Activated T-cell treated with anti-CD3 and anti-CD28 coated beads, Interleukin-2, amount 50 U/mL, for 24 hours (primary cell): ENCODE results near the gene CHN2.
A peak's percentile ranks its signal among the peaks of the same experiment; 100 is the strongest.
"Not testable (repeated sequence)": the region's sequence is repeated elsewhere in the genome, so short reads cannot be mapped to it uniquely, and the experiment has no call there.

Source experiments
- DNase-seq: peaks from one replicate; pipeline ENCODE4 v3.0.0-alpha.2; 2020
- H3K27ac Mint-ChIP-seq: 2 replicates; pipeline ENCODE4 v1.8.0; 2020; ENCODE audit warnings: mild to moderate bottlenecking, mixed read lengths
- H3K27me3 Mint-ChIP-seq: 2 replicates; pipeline ENCODE4 v1.8.0; 2020; ENCODE audit warnings: mixed read lengths
- H3K36me3 Mint-ChIP-seq: 2 replicates; pipeline ENCODE4 v1.8.0; 2020; ENCODE audit warnings: low read depth, mixed read lengths
- H3K4me1 Mint-ChIP-seq: 2 replicates; pipeline ENCODE4 v1.8.0; 2020; ENCODE audit warnings: low read depth, mixed read lengths
- H3K4me3 Mint-ChIP-seq: 2 replicates; pipeline ENCODE4 v1.8.0; 2020; ENCODE audit warnings: mild to moderate bottlenecking, moderate library complexity, mixed read lengths
- H3K9me3 Mint-ChIP-seq: 2 replicates; pipeline ENCODE4 v1.8.0; 2020; ENCODE audit warnings: mixed read lengths

The CHN2 gene

GRCh38 chr7:29196971-29197595 is 2.5 kb downstream of the CHN2 start:
- H3K27me3 Mint-ChIP-seq = peaks cover 76% of the 10 kb centered on the region
- H3K36me3 Mint-ChIP-seq = no peaks in the 10 kb centered on the region
- H3K4me1 Mint-ChIP-seq = peaks cover 20% of the 10 kb centered on the region
- no peak overlapping the region for H3K4me3 Mint-ChIP-seq
- H3K9me3 Mint-ChIP-seq = no peaks in the 10 kb centered on the region
- no peak overlapping the region for H3K27ac Mint-ChIP-seq
- no peak for DNase-seq

GRCh38 chr7:29197916-29198315 is 3.3 kb downstream of the CHN2 start:
- H3K4me3 Mint-ChIP-seq = no peak overlapping the region
- DNase-seq = no peak
- no peak overlapping the region for H3K27ac Mint-ChIP-seq
- no peaks in the 10 kb centered on the region for H3K36me3 Mint-ChIP-seq
- H3K4me1 Mint-ChIP-seq = peaks cover 20% of the 10 kb centered on the region
- peaks cover 68% of the 10 kb centered on the region for H3K27me3 Mint-ChIP-seq
- no peaks in the 10 kb centered on the region for H3K9me3 Mint-ChIP-seq

- Mint-ChIP-seq H3K36me3 (no peaks in the 10 kb centered on the region), H3K27ac (no peak overlapping the region), H3K4me3 (no peak overlapping the region), H3K4me1 (peaks cover 20% of the 10 kb centered on the region), H3K27me3 (peaks cover 53% of the 10 kb centered on the region), H3K9me3 (no peaks in the 10 kb centered on the region)
- DNase-seq = no peak
Measured at GRCh38 chr7:29199776-29200175, 5.2 kb downstream of the CHN2 start.

- no peak overlapping the region for H3K4me3 Mint-ChIP-seq
- no peaks in the 10 kb centered on the region for H3K36me3 Mint-ChIP-seq
Measured at GRCh38 chr7:29202651-29203069, 8.1 kb downstream of the CHN2 start.

GRCh38 chr7:29204491-29205272 is 10.1 kb downstream of the CHN2 start:
- peaks cover 18% of the 10 kb centered on the region for H3K4me1 Mint-ChIP-seq
- H3K36me3 Mint-ChIP-seq = no peaks in the 10 kb centered on the region
- H3K27ac Mint-ChIP-seq = no peak overlapping the region
- DNase-seq = no peak
- H3K4me3 Mint-ChIP-seq = no peak overlapping the region
- H3K27me3 Mint-ChIP-seq = peaks cover 10% of the 10 kb centered on the region
- H3K9me3 Mint-ChIP-seq = no peaks in the 10 kb centered on the region

More at GRCh38 chr7:29202651-29203069, 8.1 kb downstream of the CHN2 start:
- Mint-ChIP-seq H3K4me1 (peaks cover 6% of the 10 kb centered on the region), H3K9me3 (no peaks in the 10 kb centered on the region), H3K27ac (no peak overlapping the region), H3K27me3 (peaks cover 25% of the 10 kb centered on the region)
- DNase-seq = no peak

- no peaks in the 10 kb centered on the region for H3K36me3 Mint-ChIP-seq
- DNase-seq = no peak
- H3K4me1 Mint-ChIP-seq = peaks cover 18% of the 10 kb centered on the region
- no peaks in the 10 kb centered on the region for H3K27me3 Mint-ChIP-seq
- no peak overlapping the region for H3K27ac Mint-ChIP-seq
- H3K4me3 Mint-ChIP-seq = no peak overlapping the region
- no peaks in the 10 kb centered on the region for H3K9me3 Mint-ChIP-seq
Measured at GRCh38 chr7:29207162-29207801, 12.7 kb downstream of the CHN2 start.

- Mint-ChIP-seq H3K4me1 (peaks cover 18% of the 10 kb centered on the region), H3K9me3 (no peaks in the 10 kb centered on the region), H3K27ac (peak overlapping the region; percentile 9), H3K27me3 (no peaks in the 10 kb centered on the region), H3K36me3 (no peaks in the 10 kb centered on the region), H3K4me3 (no peak overlapping the region)
- DNase-seq = no peak
Measured at GRCh38 chr7:29208410-29209250, 14.1 kb downstream of the CHN2 start.

GRCh38 chr7:29209745-29210144 is 15.2 kb downstream of the CHN2 start:
- Mint-ChIP-seq H3K27ac (no peak overlapping the region), H3K27me3 (no peaks in the 10 kb centered on the region), H3K4me3 (no peak overlapping the region), H3K9me3 (no peaks in the 10 kb centered on the region), H3K4me1 (peaks cover 18% of the 10 kb centered on the region), H3K36me3 (no peaks in the 10 kb centered on the region)
- DNase-seq = no peak

GRCh38 chr7:29212736-29213135 is 18.2 kb downstream of the CHN2 start:
- H3K9me3 Mint-ChIP-seq, H3K4me3 Mint-ChIP-seq, H3K27ac Mint-ChIP-seq, H3K27me3 Mint-ChIP-seq, DNase-seq, H3K36me3 Mint-ChIP-seq: not testable (repeated sequence)
- H3K4me1 Mint-ChIP-seq = peaks cover 11% of the 10 kb centered on the region

- H3K36me3 Mint-ChIP-seq = no peaks in the 10 kb centered on the region
- no peaks in the 10 kb centered on the region for H3K9me3 Mint-ChIP-seq
- no peaks in the 10 kb centered on the region for H3K4me1 Mint-ChIP-seq
- no peak overlapping the region for H3K27ac Mint-ChIP-seq
- DNase-seq = no peak
- no peak overlapping the region for H3K4me3 Mint-ChIP-seq
- no peaks in the 10 kb centered on the region for H3K27me3 Mint-ChIP-seq
Measured at GRCh38 chr7:29214056-29214455, 19.5 kb downstream of the CHN2 start.

- Mint-ChIP-seq H3K4me3 (no peak overlapping the region), H3K27ac (no peak overlapping the region), H3K36me3 (no peaks in the 10 kb centered on the region), H3K27me3 (no peaks in the 10 kb centered on the region), H3K4me1 (no peaks in the 10 kb centered on the region), H3K9me3 (no peaks in the 10 kb centered on the region)
- DNase-seq = no peak
Measured at GRCh38 chr7:29214816-29215215, 20.2 kb downstream of the CHN2 start.

GRCh38 chr7:29216128-29216527 is 21.6 kb downstream of the CHN2 start:
- H3K27ac Mint-ChIP-seq = no peak overlapping the region
- no peaks in the 10 kb centered on the region for H3K36me3 Mint-ChIP-seq
- no peaks in the 10 kb centered on the region for H3K27me3 Mint-ChIP-seq
- H3K4me1 Mint-ChIP-seq = no peaks in the 10 kb centered on the region
- H3K9me3 Mint-ChIP-seq = no peaks in the 10 kb centered on the region
- H3K4me3 Mint-ChIP-seq = no peak overlapping the region
- no peak for DNase-seq

- H3K27me3 Mint-ChIP-seq = no peaks in the 10 kb centered on the region
- no peak for DNase-seq
- H3K9me3 Mint-ChIP-seq = peaks cover 3% of the 10 kb centered on the region
- H3K27ac Mint-ChIP-seq = no peak overlapping the region
- H3K36me3 Mint-ChIP-seq = peaks cover 3% of the 10 kb centered on the region
- no peak overlapping the region for H3K4me3 Mint-ChIP-seq
- H3K4me1 Mint-ChIP-seq = no peaks in the 10 kb centered on the region
Measured at GRCh38 chr7:29217113-29217512, 22.5 kb downstream of the CHN2 start.

GRCh38 chr7:29224726-29225125 is 30.2 kb downstream of the CHN2 start:
- peaks cover 3% of the 10 kb centered on the region for H3K9me3 Mint-ChIP-seq
- no peaks in the 10 kb centered on the region for H3K27me3 Mint-ChIP-seq
- H3K36me3 Mint-ChIP-seq = peaks cover 3% of the 10 kb centered on the region
- H3K27ac Mint-ChIP-seq = no peak overlapping the region
- H3K4me3 Mint-ChIP-seq = no peak overlapping the region
- H3K4me1 Mint-ChIP-seq = no peaks in the 10 kb centered on the region
- no peak for DNase-seq
